Globus pallidus (tissue), 1 donor: ENCODE data around the gene LOXL3.
"Not testable (repeated sequence)": the region's sequence is repeated elsewhere in the genome, so short reads cannot be mapped to it uniquely, and the experiment has no call there.

Source experiments
- DNase-seq: peaks from one replicate; pipeline ENCODE4 v3.0.0-alpha.2; 2015; ENCODE audit warnings: low spot score

LOXL3 gene

DNA sequence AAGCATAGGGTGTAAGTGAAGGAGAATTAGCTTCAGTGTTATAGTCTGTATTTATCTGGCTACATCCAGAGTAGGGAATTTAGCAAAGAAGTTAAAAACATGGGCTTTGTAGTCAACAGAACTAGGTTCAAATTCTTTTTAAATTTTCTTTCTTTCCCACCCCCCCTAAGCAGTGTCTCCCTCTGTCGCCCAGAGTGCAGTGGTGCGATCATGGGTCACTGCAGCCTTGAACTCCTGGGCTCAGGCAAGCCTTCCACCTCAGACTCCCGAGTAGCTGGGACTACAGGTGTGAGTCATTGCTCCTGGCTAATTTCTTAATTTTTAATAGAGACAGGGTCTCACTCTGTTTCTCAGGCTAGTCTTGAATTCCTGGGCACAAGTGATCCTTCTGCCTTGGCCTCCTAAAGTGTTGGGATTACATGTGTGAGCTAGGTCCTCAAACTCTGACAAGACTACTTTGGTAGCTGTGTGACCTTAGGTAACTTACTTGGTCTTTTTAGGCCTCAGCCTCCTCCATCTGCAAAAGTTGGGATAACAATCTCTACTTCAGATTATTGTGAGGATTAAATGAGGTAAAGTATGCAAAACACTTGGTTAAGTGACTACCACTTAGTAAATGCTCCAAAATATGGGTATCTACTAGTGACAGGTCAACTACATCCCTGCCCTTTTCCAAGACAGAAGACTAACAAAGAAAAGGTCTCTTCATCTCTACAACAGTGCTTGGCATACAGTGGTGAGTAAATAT, 18.6 kb upstream of the LOXL3 start:
- DNase-seq, result no peak

DNA sequence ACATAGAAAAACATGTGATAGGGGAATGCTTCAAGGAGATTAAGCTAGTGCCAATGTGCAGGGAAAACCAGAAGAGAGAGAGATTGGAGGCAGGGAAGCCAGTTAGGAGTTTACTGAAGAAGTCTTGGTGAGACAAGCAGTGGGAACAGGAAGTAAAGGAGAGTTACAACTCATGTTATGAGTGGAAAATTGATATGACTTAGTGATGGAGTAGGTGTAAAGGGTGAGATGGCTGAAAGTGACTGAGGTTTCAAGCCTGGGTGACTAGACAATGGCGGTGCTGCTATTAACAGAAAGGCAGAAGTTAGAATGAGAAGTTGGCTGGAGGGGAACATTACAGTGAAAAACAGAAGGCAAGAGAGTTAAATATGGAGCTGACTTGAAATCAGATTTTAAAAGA, 17.3 kb upstream of the LOXL3 start:
- no peak for DNase-seq

DNA sequence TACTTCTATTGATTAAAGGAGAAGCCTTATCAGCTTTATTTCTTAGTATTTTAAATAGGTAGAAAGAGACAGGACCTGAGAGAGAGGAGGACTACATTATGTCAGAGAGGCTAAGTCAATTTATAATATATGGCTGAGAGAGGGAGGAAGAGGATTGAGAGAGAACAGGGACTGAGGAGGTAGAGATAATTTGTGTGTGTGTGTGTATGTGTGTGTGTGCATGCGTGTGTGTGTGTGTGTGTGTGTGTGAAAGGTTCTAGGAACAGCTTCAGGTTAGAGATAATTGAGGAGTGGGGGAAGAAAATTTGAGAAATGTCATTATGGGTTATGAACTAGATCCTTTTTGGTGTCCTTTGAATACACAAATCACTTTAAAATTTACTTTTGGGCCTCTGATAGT, 15.9 kb upstream of the LOXL3 start:
- no peak for DNase-seq

DNA sequence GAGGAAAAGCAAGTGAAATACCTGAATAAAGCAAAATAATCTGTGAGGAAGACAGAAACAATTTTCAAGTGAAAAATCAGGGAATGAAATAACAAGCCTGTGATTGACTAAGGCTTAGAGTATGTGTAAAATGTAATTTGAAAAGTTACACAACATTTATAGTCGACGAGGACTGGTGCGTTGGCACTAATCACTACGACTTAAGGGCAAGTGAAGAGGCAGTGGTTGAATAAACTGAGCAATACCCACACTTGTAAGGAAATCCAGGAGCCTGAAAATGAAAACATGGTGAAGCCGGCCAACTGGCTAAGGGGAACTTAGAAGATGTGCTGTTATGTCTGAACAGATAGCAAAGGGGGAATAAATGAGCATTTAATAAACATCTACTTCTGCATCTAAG, 14.1 kb upstream of the LOXL3 start:
- DNase-seq, result no peak

DNA sequence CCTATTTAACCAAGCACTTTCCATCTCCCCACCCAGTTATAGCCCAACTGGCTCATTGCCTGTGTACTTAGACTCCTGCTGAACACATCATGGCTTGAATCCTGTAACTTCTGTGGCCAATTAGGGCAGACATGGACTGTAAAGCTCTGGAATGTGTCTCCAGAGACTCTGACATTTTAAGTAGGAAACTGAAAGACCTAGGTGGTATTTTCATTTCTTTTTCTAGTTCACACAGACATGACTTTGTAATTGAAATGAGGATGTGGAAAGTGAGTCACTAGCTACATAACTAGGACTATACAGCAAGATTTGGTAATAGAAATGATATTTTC, 13.0 kb upstream of the LOXL3 start:
- no peak for DNase-seq

DNA sequence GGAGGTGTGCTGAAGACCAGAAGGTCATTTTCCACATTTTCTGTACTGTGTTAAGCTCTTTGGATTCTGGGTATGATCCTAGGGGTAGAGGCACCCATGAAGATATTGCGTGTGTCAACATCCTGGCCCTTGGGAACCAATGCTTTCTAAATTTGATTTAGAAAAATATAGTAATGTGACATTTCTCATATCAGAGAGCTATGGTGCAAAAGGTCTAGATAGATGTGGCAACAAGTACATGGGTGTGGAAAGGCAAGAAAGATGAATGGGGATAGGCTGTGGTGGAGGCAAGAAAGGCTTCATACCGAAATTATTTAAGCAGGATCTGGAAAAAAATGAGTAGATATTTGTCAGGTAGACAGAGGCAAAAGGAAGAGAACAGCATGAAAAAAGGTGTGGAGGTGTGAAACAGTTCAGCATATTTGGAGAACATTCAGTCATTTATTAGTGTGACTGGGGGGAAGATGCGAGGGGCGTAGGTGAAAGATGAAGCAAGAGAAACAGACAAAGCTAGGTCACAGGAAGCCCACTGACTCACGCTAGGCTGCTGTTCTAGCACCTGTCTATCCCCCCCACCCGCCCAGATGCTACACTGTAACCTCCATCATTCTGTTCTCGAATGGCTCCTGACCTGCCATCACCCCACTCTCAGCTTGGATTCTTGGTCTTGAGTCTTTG, 12.5 kb upstream of the LOXL3 start:
- no peak for DNase-seq

DNA sequence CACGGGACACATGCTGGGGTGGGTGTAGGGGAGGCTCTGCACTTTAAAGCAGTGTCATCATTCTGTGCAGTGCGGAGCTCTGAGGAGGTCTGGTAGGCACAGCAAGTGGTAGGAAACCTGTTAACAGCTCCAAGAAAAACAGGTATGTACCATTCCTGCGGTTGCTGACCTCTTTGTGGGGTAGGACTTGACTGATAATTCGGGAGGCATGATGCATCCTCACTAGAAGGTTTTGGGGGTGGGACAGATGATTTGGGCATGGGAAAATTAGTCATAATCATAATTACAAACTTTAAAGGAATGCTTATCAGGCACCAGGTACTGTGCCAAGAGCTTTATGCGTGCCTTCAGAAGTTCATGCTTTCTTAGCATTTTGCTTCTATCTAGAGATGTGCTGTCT, 10.5 kb upstream of the LOXL3 start:
- no peak for DNase-seq

DNA sequence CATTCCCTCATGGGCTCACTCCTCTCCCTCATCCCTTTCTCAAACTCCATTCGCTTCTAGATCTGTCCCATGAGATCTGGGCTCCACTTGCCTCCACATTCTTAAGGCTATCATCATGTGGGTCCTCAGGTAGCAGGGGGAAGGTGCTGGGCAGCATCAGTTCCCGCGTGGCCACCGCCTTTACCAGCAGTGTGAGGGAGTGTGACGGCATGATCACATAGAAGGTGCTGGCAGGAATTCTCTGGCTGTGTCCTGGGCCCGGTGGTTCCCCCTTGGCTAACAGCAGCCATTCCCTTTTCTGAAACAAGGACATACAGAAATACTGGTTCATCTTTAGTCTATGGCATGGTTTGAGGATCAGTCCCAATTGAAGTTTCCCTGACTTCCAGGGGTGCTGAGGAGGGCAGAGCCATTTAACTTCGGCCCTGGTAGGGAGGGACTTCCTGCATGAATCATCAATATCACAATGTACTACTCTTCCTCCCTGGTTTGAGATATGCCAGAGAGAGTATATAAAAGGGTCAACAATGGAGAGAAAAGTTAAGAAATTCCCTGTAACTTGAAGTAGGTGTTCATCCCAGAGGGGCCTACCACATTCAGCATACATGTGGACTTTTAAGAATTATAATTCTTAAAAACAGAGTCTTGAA, 8.5 kb upstream of the LOXL3 start:
- DNase-seq, result no peak

DNA sequence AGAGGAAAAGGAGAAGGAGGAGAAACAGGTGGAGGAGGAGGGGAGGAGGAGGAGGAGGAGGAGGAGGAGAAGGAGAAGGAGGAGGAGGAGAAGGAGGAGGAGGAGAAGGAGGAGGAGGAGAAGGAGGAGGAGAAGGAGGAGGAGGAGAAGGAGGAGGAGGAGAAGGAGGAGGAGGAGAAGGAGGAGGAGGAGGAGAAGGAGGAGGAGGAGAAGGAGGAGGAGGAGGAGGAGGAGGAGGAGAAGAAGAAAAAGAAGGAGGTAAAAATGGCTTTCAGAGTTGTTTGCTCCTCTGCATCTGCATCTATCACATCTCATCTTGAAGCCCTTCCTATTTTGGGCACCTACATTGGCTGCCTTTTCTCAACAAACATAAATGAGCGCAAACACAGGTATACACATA, 7.3 kb upstream of the LOXL3 start:
- not testable (repeated sequence) for DNase-seq

DNA sequence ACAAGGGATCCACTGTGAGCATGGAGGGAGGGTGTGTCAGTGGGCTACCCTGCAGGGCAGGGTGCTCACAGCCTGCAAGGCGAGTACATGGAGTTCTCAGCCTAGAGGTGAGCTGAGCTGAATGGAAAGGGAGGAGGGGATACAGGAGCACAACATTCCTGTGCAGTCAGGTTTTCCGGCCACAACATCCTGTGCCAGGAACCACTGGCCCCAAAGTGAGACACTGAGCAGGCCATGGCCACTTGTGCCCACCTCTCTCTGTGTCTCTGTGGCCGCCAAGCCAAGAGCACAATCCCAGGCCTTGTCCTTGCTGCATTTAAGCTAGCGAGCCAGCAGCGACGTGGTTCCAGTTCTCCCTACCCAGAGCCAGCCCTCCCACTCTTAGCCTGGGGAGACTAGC, 6.8 kb upstream of the LOXL3 start:
- DNase-seq, result no peak

DNA sequence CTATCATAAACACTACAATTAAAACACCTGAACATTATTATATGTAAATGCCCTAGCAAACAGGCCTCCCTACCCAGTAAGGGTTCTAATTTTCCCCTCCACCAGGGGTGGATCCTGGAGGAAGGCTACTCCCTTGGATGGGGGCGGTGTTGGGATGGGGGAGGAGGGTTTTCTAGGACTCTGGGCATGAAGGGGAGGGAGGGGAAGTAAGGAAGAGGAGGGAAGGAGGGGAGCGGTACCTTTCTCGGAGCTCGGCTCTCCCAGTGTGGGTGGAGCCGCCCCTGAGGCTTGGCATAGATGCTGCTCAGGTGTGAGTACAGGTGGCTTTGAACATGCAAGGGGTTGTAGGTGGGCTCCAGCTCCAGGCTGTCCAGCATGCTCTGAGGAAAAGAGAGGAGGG, 6.2 kb upstream of the LOXL3 start:
- DNase-seq, result no peak

DNA sequence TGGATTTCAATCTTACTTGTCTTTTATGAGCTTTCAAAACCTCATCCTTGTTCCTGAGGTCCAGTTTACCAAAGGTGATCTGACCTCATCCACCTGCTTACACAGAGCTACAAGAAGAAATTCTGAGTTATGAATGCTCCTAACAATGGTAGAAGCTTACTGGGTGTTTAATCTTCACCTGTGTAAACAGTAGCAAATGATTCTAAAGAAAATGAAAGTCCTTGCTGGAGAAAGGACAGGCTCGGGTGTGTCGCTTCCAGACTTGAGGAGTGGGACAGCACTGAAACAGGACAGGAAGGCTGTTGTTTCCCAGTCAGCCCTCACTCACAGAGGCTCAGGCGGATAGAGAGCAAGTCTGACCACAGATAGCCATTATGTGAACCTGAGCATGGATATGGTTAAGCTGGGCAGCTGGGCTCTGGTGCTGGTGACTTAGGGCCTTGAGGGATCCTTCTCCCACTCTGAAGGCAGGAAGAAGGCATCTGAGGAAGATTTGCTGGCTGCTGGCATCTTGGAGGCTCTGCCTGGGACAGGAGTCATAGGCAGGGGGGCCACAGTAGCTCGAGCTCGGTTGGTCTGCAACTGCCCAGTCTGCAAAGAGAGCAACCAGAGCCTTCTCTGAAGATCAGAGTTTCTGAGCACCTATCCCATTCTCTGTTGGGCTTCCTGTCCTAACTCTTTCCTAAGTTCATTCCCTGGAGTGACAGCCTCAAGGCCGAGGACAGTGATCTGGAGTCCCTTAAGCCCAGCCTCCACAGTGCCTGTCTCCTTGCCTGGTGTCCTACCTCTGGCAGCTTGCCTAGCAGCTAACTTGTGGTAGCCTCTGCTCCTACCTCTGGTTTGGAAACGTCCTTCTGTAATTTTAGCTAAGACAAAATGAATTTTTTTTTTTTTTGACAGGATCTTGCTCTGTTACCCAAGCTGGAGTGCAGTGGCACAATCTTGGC, 4.8 kb upstream of the LOXL3 start:
- no peak for DNase-seq

DNA sequence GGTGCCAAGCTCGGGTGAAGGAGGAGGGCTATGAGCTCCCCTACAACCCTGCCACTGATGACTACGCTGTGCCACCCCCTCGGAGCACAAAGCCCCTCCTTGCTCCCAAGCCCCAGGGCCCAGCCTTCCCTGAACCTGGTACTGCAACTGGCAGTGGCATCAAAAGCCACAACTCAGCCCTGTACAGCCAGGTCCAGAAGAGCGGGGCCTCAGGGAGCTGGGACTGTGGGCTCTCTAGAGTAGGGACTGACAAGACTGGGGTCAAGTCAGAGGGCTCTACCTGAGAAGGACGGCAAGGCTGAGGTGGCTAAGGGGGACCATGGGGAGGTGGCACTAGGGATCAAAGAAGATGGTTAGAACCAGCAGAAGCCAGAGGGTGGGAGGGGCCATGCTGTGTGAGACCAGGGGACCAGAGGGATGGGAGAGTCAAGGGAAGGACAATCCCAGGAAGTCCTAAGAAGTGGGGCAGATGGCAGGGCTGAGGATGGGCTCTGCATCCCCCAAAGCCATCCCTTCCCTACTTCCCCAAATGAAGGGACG, 3.2 kb upstream of the LOXL3 start:
- DNase-seq, result no peak

DNA sequence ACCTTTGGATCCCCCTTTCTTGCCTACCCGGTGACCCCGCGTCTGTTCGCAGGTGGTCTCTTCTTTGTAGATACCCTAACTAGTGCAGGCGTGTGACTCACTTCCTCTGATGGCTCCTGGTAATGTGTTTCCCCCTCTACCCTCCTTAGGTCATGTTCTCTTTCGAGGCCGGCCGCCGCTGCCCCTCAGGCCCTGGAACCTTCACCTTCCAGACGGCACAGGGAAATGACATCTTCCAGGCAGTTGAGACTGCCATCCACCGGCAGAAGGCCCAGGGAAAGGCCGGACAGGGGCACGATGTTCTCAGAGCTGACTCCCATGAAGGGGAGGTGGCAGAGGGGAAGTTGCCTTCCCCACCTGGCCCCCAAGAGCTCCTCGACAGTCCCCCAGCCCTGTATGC, 2.4 kb upstream of the LOXL3 start:
- DNase-seq, result no peak

DNA sequence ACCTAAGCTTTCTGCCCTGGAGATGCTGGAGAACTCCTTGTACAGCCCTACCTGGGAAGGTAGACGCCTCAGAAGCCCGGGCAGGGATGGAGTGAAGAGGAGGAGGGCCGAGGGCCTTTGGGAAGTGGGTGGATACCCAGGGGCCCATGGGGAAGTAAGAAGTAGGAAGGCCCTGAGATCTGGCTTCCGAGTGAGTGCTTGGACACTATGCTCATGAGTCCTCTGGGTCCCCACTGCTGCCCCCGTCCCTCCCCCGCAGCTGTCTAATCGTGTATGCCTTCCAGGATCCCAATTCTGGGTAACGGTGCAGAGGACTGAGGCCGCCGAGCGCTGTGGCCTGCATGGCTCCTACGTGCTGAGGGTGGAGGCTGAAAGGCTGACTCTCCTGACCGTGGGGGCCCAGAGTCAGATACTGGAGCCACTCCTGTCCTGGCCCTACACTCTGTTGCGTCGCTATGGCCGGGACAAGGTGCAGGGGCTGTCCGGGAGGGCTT, 1.9 kb upstream of the LOXL3 start:
- DNase-seq, result no peak

DNA sequence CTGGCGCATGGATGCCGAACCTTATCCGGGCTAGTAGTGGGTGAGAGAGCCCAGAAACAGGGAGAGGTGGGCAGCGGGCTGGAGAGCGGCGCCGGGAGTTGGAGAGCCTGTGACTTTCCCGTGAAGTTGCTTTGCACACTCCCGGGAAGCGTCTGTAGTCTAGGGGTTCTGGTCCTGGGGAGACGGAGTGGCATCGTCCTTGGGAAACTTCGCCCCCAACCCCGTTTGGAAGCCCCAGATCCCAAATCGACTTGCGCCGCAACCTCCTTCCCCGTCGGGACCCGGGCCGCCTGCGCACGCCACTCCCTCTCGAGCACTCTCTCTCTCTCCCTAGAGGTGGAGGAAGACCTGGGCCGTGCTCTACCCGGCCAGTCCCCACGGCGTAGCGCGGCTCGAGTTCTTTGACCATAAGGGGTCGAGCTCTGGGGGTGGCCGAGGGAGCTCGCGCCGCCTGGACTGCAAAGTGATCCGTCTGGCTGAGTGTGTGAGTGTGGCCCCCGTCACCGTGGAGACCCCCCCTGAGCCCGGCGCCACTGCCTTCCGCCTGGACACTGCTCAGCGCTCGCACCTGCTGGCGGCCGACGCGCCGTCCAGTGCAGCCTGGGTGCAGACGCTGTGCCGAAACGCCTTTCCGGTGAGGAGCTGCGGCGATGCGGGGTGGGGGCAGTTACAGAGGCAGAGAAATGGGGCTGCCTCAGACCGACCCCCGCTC, 1.2 kb upstream of the LOXL3 start:
- no peak for DNase-seq

DNA sequence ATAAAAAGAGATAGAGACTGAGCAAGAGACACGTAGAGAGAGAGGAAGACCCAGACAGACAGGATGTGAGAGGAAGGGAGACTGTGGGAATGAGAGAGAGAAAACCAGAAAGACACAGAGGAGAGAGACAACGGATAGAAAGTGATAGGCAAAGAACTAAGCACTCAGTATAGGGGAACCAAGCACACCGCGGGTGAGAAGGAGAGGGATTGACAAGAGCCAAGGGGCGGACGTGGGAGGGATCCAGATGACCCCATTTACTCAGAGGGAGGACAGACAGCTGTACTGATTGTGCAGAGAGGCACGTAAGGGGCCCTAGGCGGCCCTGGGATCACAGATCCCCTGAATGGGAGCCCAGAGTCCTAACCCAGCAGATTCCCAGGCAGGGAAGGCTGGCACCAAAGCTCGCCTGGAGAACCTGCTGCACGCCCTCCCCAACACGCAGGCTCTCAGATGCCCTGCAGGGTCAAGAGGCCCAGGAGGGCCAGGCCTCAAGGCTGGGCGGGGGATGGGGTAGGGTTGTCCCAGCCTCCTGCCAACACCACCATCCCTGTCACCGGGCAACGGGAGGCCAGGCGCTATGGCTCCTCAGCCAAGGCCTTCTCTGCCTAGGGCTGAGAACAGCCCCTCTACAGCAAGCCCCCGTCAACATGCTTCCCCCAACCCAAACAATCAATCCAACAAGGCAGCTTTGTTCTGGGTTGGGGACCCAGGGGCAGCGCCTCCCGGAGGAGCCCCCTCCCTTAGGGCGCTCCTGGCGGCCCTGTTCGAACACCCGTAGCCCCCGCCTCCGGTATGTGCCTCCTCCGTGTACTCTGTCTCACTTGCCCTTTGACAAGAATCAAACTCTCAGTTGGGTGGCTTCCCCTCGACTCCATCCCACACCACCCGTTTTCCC, 579 bp downstream of the LOXL3 start:
- no peak for DNase-seq

DNA sequence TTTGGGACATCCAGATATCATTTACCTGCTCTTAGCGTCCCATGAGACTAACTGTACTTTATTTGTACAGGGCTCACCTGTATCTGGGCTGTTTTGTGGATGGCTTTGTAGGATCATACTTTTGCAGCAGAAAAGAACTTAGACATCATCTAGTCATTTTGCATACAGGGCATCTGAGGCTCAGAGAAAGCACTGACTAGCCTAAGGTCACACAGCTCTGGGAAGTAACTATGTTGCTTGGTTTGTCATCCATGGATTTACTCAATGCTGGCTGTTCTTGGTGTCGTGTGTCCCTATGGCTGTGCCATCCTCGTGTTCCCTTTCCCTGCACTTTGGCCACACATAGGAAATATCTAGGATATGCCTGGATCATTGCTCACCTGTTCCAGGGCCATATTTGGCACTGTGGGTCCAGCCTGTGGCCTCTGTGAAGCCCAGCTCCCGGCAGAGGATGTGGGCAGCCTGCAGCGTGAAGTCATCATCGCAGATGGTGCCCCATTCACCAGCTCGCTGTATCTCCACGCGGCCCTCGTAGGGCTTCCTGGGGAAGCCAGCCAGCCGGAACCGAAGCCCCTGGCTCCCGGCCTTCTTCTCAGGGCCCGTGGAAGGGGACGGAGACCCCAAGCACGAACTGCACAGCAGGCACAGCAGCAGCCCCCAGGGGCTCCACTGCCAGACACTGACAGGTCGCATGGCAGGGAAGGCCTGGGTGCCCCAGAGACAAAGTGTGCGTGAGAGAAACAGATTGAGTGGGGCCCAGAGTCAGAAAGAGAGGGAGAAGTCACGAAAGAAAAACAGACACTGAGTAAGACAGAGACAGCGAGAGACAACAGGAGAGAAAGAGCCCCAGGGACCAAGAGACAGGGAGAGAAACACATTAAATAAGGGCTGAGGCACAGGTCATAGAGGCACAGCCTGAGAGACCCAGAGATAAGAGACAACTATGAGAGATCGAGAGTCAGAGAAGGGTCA, 1.5 kb downstream of the LOXL3 start:
- no peak for DNase-seq

DNA sequence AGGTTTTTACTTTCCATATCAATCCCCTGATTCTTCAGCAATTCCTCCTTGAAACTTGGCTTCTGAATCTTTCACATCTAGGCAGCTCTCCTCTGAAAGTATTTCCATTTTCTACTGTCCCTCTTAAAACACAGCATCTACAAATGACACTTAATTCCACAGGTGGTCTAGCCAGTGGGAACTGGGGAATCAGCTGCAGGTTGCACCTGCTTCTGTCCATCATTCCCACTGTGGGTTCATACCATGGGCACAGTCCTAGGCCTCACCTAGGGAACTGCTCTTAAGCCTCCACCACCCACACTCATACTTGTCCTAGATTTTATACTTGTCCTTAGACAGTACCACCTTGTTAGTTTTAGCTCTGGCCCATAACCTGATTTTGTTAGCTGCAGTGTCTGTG, 2.2 kb downstream of the LOXL3 start:
- DNase-seq, result no peak
